Heart left ventricle (tissue), 13 donors: ENCODE measurements around the gene INKA1.

Experiments used
- CTCF ChIP-seq, 12 donors: fragments of 200-600 bp; sonication (generic) in 4 of 12; IDR thresholded peaks; one replicate each; pipeline versions ENCODE4 v1.5.0 to v1.8.0; 2018 to 2022; ENCODE audit warnings: antibody characterized with exemption in 12 of 12, mild to moderate bottlenecking in 5 of 12
- POLR2A ChIP-seq, 2 donors: fragments of 450-650 bp; IDR thresholded peaks; one replicate each; pipeline ENCODE4 v1.6.1; 2017; ENCODE audit warnings: antibody characterized with exemption in 2 of 2, mild to moderate bottlenecking in 2 of 2, moderate library complexity in 2 of 2
- donor health status: ischemic (EF 13 %, LVEDD 7.1; RV severe dilation, severe dysfunction).
- donor health status: DM: no; HTN: yes; CAD: no.
- donor health status: DM: no; HTN: no; CAD: no.
- donor health status: ischemic (EF 25% LVEDD 6.9; RV normal size, moderate dysfunction).
- donor health status: ischemic (EF 25% LVEDD 5.7; RV mildly dilated, moderate dysfunction).
- donor health status: ischemic (EF 35%, LVEDD 5.7; RV mildly dilated, moderate dysfunction).
- donor health status: nonischemic (EF 11% LVEDD 7.7; RV severe dilation, severe dysfunction).
- donor health status: DM: yes; HTN: yes; CAD: no.
- donor health status: PGD.
- donor health status: ischemic (EF 29% LVEDD 5.4; RV normal size, mild dysfunction).
- donor health status: nonischemic (EF 23%, LVEDD 6.1; RV moderate dilation, normal function).

GRCh38 chr3:49844464-49845183 lies 41.6 kb downstream of the INKA1 start:
- TF ChIP-seq CTCF (IDR thresholded peaks at IDR 0.05): no peak
- no peak for TF ChIP-seq POLR2A (IDR thresholded peaks at IDR 0.05)
